ENCODE results near the gene USP12.
A peak's percentile ranks its signal among the peaks of the same experiment; 100 is the strongest.

USP12 gene

GRCh38 chr13:27120011-27120410 lies 51.6 kb downstream of the USP12 start:
- peak; percentile 34 for DNase-seq

GRCh38 chr13:27118428-27119054 lies 53.1 kb downstream of the USP12 start:
- no peak for DNase-seq

- DNase-seq, result no peak
Measured at GRCh38 chr13:27117952-27118351, 53.7 kb downstream of the USP12 start.

GRCh38 chr13:27117158-27117557 lies 54.5 kb downstream of the USP12 start:
- DNase-seq, result peak; percentile 13

GRCh38 chr13:27113436-27113835 lies 58.2 kb downstream of the USP12 start:
- DNase-seq, result no peak

- no peak for DNase-seq
Measured at GRCh38 chr13:27112006-27112405, 59.6 kb downstream of the USP12 start.

- no peak for DNase-seq
Measured at GRCh38 chr13:27110056-27110746, 61.4 kb downstream of the USP12 start.

GRCh38 chr13:27106144-27106543 lies 65.5 kb downstream of the USP12 start:
- no peak for DNase-seq

- no peak for DNase-seq
Measured at GRCh38 chr13:27104606-27105005, 67.0 kb downstream of the USP12 start.

- no peak for DNase-seq
Measured at GRCh38 chr13:27101847-27102246, 69.8 kb downstream of the USP12 start.

GRCh38 chr13:27101289-27101688 lies 70.3 kb downstream of the USP12 start:
- DNase-seq, result no peak

- no peak for DNase-seq
Measured at GRCh38 chr13:27097691-27098090, 73.9 kb downstream of the USP12 start.

GRCh38 chr13:27091451-27091850 lies 80.2 kb downstream of the USP12 start:
- no peak for DNase-seq

- DNase-seq, result no peak
Measured at GRCh38 chr13:27088619-27089018, 83.0 kb downstream of the USP12 start.

GRCh38 chr13:27086599-27087265 lies 84.9 kb downstream of the USP12 start:
- no peak for DNase-seq

GRCh38 chr13:27083183-27083582 lies 88.4 kb downstream of the USP12 start:
- no peak for DNase-seq

GRCh38 chr13:27081893-27082679 lies 89.5 kb downstream of the USP12 start:
- no peak for DNase-seq

GRCh38 chr13:27080018-27080948 lies 91.3 kb downstream of the USP12 start:
- no peak for DNase-seq

- peak; percentile 72 for DNase-seq
Measured at GRCh38 chr13:27079421-27079958, 92.1 kb downstream of the USP12 start.

GRCh38 chr13:27077451-27077850 lies 94.2 kb downstream of the USP12 start:
- DNase-seq, result no peak

- DNase-seq, result no peak
Measured at GRCh38 chr13:27076421-27076820, 95.2 kb downstream of the USP12 start.

GRCh38 chr13:27073186-27073585 lies 98.4 kb downstream of the USP12 start:
- no peak for DNase-seq

Measured in fibroblast of skin of back (primary cell).